Stimulated activated naive B cell treated with anti-CD40 and anti-IgM and Interleukin-4, amounts not matched to agents 10 μg/mL and 1 μg/mL and 100 μg/mL, for 72 hours (primary cell): ENCODE measurements around the gene SIAH2.
A peak's percentile ranks its signal among the peaks of the same experiment; 100 is the strongest.

ENCODE experiments used
- ATAC-seq, 2 donors: fragments of 150-1000 bp; cut with Tn5 transposase; replicated peaks; 2 replicates each; pipeline ENCODE4 v1.10.0; 2021; ENCODE audit warnings: moderate library complexity in 1 of 2
- DNase-seq: peaks from one replicate; pipeline ENCODE4 v3.0.0; 2021
- H3K27ac Mint-ChIP-seq: one replicate; pipeline ENCODE4 v1.8.0; 2022; ENCODE audit warnings: mild to moderate bottlenecking, mixed read lengths
- H3K27me3 Mint-ChIP-seq, 2 donors: one replicate each; pipeline ENCODE4 v1.8.0; 2022; ENCODE audit warnings: mixed read lengths in 2 of 2
- H3K36me3 Mint-ChIP-seq, 2 donors: one replicate each; pipeline ENCODE4 v1.8.0; 2022; ENCODE audit warnings: mixed read lengths in 2 of 2, mild to moderate bottlenecking in 1 of 2
- H3K4me1 Mint-ChIP-seq, 2 donors: one replicate each; pipeline ENCODE4 v1.8.0; 2022; ENCODE audit warnings: mixed read lengths in 2 of 2, mild to moderate bottlenecking in 1 of 2
- H3K4me3 Mint-ChIP-seq, 2 donors: one replicate each; pipeline ENCODE4 v1.8.0; 2022; ENCODE audit warnings: mild to moderate bottlenecking in 2 of 2, mixed read lengths in 2 of 2, moderate library complexity in 1 of 2
- H3K9me3 Mint-ChIP-seq, 2 donors: one replicate each; pipeline ENCODE4 v1.8.0; 2022; ENCODE audit warnings: mixed read lengths in 2 of 2, mild to moderate bottlenecking in 1 of 2

SIAH2 gene

GRCh38 chr3:150786791-150787190 lies 23.8 kb upstream of the SIAH2 start:
- no peak for ATAC-seq
- no peak for DNase-seq

GRCh38 chr3:150784747-150785125 lies 21.8 kb upstream of the SIAH2 start:
- DNase-seq (no peak), ATAC-seq (no peak)
- no peaks in the 10 kb centered on the region for H3K36me3 Mint-ChIP-seq
- peaks cover 9 to 26% of the 10 kb centered on the region in 2 donors for H3K4me1 Mint-ChIP-seq
- H3K27me3 Mint-ChIP-seq, result no peaks in the 10 kb centered on the region
- H3K9me3 Mint-ChIP-seq, result no peaks in the 10 kb centered on the region
- H3K4me3 Mint-ChIP-seq, result no peak overlapping the region
- no peak overlapping the region for H3K27ac Mint-ChIP-seq

More at GRCh38 chr3:150786791-150787190, 23.8 kb upstream of the SIAH2 start:
- Mint-ChIP-seq H3K4me3 (no peak overlapping the region), H3K4me1 (peaks cover 21 to 37% of the 10 kb centered on the region in 2 donors), H3K27ac (no peak overlapping the region), H3K27me3 (no peaks in the 10 kb centered on the region), H3K9me3 (no peaks in the 10 kb centered on the region), H3K36me3 (no peaks in the 10 kb centered on the region)

- H3K4me3 Mint-ChIP-seq, result no peak overlapping the region
- no peaks in the 10 kb centered on the region for H3K9me3 Mint-ChIP-seq
- H3K4me1 Mint-ChIP-seq, result peaks cover 6 to 20% of the 10 kb centered on the region in 2 donors
- H3K27ac Mint-ChIP-seq, result peak overlapping the region; percentile 57
- H3K27me3 Mint-ChIP-seq, result no peaks in the 10 kb centered on the region
- peak; percentile 55 to 80 for ATAC-seq
- no peak for DNase-seq
- no peaks in the 10 kb centered on the region for H3K36me3 Mint-ChIP-seq
Observed at GRCh38 chr3:150783920-150784746, 21.2 kb upstream of the SIAH2 start.

GRCh38 chr3:150783316-150783715 lies 20.3 kb upstream of the SIAH2 start:
- H3K36me3 Mint-ChIP-seq, result no peaks in the 10 kb centered on the region
- no peak overlapping the region for H3K4me3 Mint-ChIP-seq
- H3K27ac Mint-ChIP-seq, result no peak overlapping the region
- DNase-seq, result no peak
- no peak for ATAC-seq
- peaks cover 5 to 20% of the 10 kb centered on the region in 2 donors for H3K4me1 Mint-ChIP-seq
- no peaks in the 10 kb centered on the region for H3K9me3 Mint-ChIP-seq
- H3K27me3 Mint-ChIP-seq, result no peaks in the 10 kb centered on the region

- DNase-seq (no peak), ATAC-seq (no peak)
- Mint-ChIP-seq H3K27ac (no peak overlapping the region), H3K36me3 (no peaks in the 10 kb centered on the region), H3K4me1 (peaks cover 0 to 6% of the 10 kb centered on the region in 2 donors), H3K9me3 (no peaks in the 10 kb centered on the region), H3K4me3 (no peak overlapping the region), H3K27me3 (no peaks in the 10 kb centered on the region)
Observed at GRCh38 chr3:150779402-150779858, 16.5 kb upstream of the SIAH2 start.

- Mint-ChIP-seq H3K36me3 (no peaks in the 10 kb centered on the region), H3K9me3 (no peaks in the 10 kb centered on the region), H3K4me3 (no peak overlapping the region), H3K27ac (no peak overlapping the region), H3K27me3 (no peaks in the 10 kb centered on the region), H3K4me1 (peaks cover 0 to under 1% of the 10 kb centered on the region in 2 donors)
- no peak for ATAC-seq
- no peak for DNase-seq
Observed at GRCh38 chr3:150778793-150779401, 15.9 kb upstream of the SIAH2 start.

GRCh38 chr3:150775001-150775599 lies 12.1 kb upstream of the SIAH2 start:
- Mint-ChIP-seq H3K4me1 (no peaks in the 10 kb centered on the region), H3K27ac (no peak overlapping the region), H3K36me3 (no peaks in the 10 kb centered on the region), H3K4me3 (no peak overlapping the region), H3K9me3 (no peaks in the 10 kb centered on the region), H3K27me3 (no peaks in the 10 kb centered on the region)
- ATAC-seq, result no peak
- no peak for DNase-seq

- ATAC-seq (no peak), DNase-seq (no peak)
- no peaks in the 10 kb centered on the region for H3K36me3 Mint-ChIP-seq
- no peak overlapping the region for H3K4me3 Mint-ChIP-seq
- no peak overlapping the region for H3K27ac Mint-ChIP-seq
- H3K4me1 Mint-ChIP-seq, result no peaks in the 10 kb centered on the region
- H3K27me3 Mint-ChIP-seq, result no peaks in the 10 kb centered on the region
- no peaks in the 10 kb centered on the region for H3K9me3 Mint-ChIP-seq
Observed at GRCh38 chr3:150773616-150774192, 10.7 kb upstream of the SIAH2 start.

GRCh38 chr3:150771600-150771999 lies 8.6 kb upstream of the SIAH2 start:
- Mint-ChIP-seq H3K9me3 (no peaks in the 10 kb centered on the region), H3K27me3 (no peaks in the 10 kb centered on the region), H3K4me1 (peaks cover 9 to 12% of the 10 kb centered on the region in 2 donors), H3K36me3 (no peaks in the 10 kb centered on the region), H3K4me3 (no peak overlapping the region), H3K27ac (no peak overlapping the region)
- no peak for ATAC-seq
- DNase-seq, result no peak

- H3K4me3 Mint-ChIP-seq, result no peak overlapping the region
- peaks cover 17 to 21% of the 10 kb centered on the region in 2 donors for H3K4me1 Mint-ChIP-seq
- no peaks in the 10 kb centered on the region for H3K36me3 Mint-ChIP-seq
- H3K9me3 Mint-ChIP-seq, result no peaks in the 10 kb centered on the region
- DNase-seq (no peak), ATAC-seq (no peak)
- H3K27ac Mint-ChIP-seq, result no peak overlapping the region
- no peaks in the 10 kb centered on the region for H3K27me3 Mint-ChIP-seq
Observed at GRCh38 chr3:150770681-150771080, 7.7 kb upstream of the SIAH2 start.

GRCh38 chr3:150766742-150767141 lies 3.8 kb upstream of the SIAH2 start:
- Mint-ChIP-seq H3K9me3 (no peaks in the 10 kb centered on the region), H3K36me3 (peaks cover 13 to 21% of the 10 kb centered on the region in 2 donors), H3K27ac (peak overlapping the region; percentile 96), H3K4me1 (peaks cover 27 to 42% of the 10 kb centered on the region in 2 donors), H3K27me3 (no peaks in the 10 kb centered on the region), H3K4me3 (peak overlapping the region; percentile 10 to 43)
- DNase-seq, result no peak
- ATAC-seq, result no peak

- Mint-ChIP-seq H3K36me3 (peaks cover 19 to 27% of the 10 kb centered on the region in 2 donors), H3K4me1 (peaks cover 27 to 42% of the 10 kb centered on the region in 2 donors), H3K27ac (peak overlapping the region; percentile 96), H3K9me3 (no peaks in the 10 kb centered on the region), H3K4me3 (peak overlapping the region; percentile 94 to 100), H3K27me3 (no peaks in the 10 kb centered on the region)
- DNase-seq, result peak; percentile 73
- ATAC-seq, result peak; percentile 52 to 56
Observed at GRCh38 chr3:150765949-150766720, 3.2 kb upstream of the SIAH2 start.

GRCh38 chr3:150764967-150765366 lies 2.0 kb upstream of the SIAH2 start:
- Mint-ChIP-seq H3K27me3 (no peaks in the 10 kb centered on the region), H3K27ac (peak overlapping the region; percentile 100), H3K36me3 (peaks cover 22 to 39% of the 10 kb centered on the region in 2 donors), H3K9me3 (no peaks in the 10 kb centered on the region), H3K4me1 (peaks cover 31 to 47% of the 10 kb centered on the region in 2 donors), H3K4me3 (peak overlapping the region; percentile 94 to 100)
- ATAC-seq, result no peak
- no peak for DNase-seq

GRCh38 chr3:150764566-150764965 lies 1.6 kb upstream of the SIAH2 start:
- no peaks in the 10 kb centered on the region for H3K27me3 Mint-ChIP-seq
- peak overlapping the region; percentile 100 for H3K27ac Mint-ChIP-seq

More at GRCh38 chr3:150764566-150764965, 1.6 kb upstream of the SIAH2 start:
- Mint-ChIP-seq H3K4me1 (peaks cover 33 to 51% of the 10 kb centered on the region in 2 donors), H3K4me3 (peak overlapping the region; percentile 94 to 100), H3K9me3 (no peaks in the 10 kb centered on the region), H3K36me3 (peaks cover 26 to 43% of the 10 kb centered on the region in 2 donors)
- ATAC-seq, result no peak
- no peak for DNase-seq
